ENCODE data around the gene STRIP1. TPM values are rescaled to one million over a fixed set of nuclear protein-coding genes. Genes with fewer than 3 reads are reported as not detected.

The STRIP1 gene, protein sequence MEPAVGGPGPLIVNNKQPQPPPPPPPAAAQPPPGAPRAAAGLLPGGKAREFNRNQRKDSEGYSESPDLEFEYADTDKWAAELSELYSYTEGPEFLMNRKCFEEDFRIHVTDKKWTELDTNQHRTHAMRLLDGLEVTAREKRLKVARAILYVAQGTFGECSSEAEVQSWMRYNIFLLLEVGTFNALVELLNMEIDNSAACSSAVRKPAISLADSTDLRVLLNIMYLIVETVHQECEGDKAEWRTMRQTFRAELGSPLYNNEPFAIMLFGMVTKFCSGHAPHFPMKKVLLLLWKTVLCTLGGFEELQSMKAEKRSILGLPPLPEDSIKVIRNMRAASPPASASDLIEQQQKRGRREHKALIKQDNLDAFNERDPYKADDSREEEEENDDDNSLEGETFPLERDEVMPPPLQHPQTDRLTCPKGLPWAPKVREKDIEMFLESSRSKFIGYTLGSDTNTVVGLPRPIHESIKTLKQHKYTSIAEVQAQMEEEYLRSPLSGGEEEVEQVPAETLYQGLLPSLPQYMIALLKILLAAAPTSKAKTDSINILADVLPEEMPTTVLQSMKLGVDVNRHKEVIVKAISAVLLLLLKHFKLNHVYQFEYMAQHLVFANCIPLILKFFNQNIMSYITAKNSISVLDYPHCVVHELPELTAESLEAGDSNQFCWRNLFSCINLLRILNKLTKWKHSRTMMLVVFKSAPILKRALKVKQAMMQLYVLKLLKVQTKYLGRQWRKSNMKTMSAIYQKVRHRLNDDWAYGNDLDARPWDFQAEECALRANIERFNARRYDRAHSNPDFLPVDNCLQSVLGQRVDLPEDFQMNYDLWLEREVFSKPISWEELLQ
- total RNA-seq (41.9 and 43.8 TPM in 2 replicates), polyA plus RNA-seq (17.2 and 27.0 TPM in 2 replicates), polyA minus RNA-seq (ENCODE audit: low replicate concordance) (24.0 and 28.1 TPM in 2 replicates)
- 12.2 and 18.5 TPM in 2 replicates for polyA plus RNA-seq (2012)

DNA sequence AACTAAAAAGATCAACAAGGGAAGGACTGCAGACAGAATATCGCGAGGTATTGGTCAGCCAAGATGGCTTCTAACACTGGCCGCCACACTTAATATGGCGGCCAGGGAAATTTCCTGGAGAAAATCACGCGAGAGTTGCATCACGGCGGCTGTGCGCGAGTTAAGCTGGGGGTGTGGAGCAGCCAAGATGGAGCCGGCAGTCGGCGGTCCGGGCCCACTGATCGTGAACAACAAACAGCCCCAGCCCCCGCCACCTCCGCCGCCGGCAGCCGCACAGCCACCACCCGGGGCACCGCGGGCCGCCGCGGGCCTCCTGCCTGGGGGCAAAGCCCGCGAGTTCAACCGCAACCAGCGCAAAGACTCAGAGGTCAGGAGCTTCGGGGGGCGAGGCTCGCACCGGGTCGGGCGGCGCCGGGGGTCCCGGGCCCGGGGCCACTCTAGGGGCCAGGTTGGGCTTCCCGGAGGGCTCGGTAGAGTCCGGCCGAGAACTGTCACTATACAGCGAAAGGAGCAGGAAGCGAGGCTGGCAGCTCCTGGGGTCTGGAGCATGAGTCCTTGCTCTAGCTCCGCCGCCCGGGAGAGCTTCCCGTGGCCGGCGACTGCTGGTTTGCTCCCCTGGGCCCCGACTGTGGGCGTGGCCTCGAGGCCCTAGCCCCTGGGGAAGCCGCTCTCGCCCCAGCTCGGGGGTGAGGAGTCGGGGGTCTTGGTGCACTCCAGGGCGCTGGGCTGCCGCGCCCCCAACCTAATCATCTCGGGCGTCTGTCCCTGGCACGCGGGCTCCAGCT, at the start of gene STRIP1:
STRIP1 (plus strand) TSS at position 174 of the 785 bp plus-strand sequence; CDS start at position 188, 14 bp downstream.
- Histone ChIP-seq H2AFZ (ENCODE audit: low read length) (peak within 1 kb of the TSS; percentile 93), H3K27ac (ENCODE audit: insufficient read depth, low read length) (peak within 1 kb of the TSS; percentile 85), H3K4me1 (ENCODE audit: control insufficient read depth, extremely low read depth, insufficient read depth, low read length) (peaks cover 2% of the 10 kb centered on the region), H3K36me3 (ENCODE audit: control insufficient read depth, insufficient read depth, low read length) (peaks cover 8% of the 10 kb centered on the region), H4K20me1 (ENCODE audit: control insufficient read depth, extremely low read depth, insufficient read depth, low read length) (no peaks in the 10 kb centered on the region), H3K27me3 (ENCODE audit: control insufficient read depth, insufficient read depth, low read length) (no peaks in the 10 kb centered on the region), H3K9me3 (ENCODE audit: control insufficient read depth, insufficient read depth, low read depth, low read length) (no peaks in the 10 kb centered on the region), H3K79me2 (ENCODE audit: control insufficient read depth, insufficient read depth, low read length) (peaks cover 24% of the 10 kb centered on the region), H3K4me2 (ENCODE audit: extremely low read depth, insufficient read depth, low read length) (peak within 1 kb of the TSS; percentile 98), H3K4me3 (replicated peaks in 1 of 4; ENCODE audit: control extremely low read depth in 1 of 4, insufficient read depth in 1 of 4, low read depth in 3 of 4, low read length in 4 of 4) (peak within 1 kb of the TSS; percentile 87 to 97 (median 91)), H3K9ac (ENCODE audit: insufficient read depth, low read length) (peak within 1 kb of the TSS; percentile 95)
- peak; percentile 94 to 98 for DNase-seq (ENCODE audit: low read depth in 2 of 2)
- TF ChIP-seq, protein P1, sequence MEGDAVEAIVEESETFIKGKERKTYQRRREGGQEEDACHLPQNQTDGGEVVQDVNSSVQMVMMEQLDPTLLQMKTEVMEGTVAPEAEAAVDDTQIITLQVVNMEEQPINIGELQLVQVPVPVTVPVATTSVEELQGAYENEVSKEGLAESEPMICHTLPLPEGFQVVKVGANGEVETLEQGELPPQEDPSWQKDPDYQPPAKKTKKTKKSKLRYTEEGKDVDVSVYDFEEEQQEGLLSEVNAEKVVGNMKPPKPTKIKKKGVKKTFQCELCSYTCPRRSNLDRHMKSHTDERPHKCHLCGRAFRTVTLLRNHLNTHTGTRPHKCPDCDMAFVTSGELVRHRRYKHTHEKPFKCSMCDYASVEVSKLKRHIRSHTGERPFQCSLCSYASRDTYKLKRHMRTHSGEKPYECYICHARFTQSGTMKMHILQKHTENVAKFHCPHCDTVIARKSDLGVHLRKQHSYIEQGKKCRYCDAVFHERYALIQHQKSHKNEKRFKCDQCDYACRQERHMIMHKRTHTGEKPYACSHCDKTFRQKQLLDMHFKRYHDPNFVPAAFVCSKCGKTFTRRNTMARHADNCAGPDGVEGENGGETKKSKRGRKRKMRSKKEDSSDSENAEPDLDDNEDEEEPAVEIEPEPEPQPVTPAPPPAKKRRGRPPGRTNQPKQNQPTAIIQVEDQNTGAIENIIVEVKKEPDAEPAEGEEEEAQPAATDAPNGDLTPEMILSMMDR (conservative IDR thresholded peaks at IDR 0.05 in 1 of 2, IDR thresholded peaks at IDR 0.05 in 1 of 2; ENCODE audit: low read depth in 1 of 2, low read length in 2 of 2): no peak
- TF ChIP-seq EZH2 (IDR thresholded peaks at IDR 0.05; ENCODE audit: low read length, missing control alignments): no peak

DNA sequence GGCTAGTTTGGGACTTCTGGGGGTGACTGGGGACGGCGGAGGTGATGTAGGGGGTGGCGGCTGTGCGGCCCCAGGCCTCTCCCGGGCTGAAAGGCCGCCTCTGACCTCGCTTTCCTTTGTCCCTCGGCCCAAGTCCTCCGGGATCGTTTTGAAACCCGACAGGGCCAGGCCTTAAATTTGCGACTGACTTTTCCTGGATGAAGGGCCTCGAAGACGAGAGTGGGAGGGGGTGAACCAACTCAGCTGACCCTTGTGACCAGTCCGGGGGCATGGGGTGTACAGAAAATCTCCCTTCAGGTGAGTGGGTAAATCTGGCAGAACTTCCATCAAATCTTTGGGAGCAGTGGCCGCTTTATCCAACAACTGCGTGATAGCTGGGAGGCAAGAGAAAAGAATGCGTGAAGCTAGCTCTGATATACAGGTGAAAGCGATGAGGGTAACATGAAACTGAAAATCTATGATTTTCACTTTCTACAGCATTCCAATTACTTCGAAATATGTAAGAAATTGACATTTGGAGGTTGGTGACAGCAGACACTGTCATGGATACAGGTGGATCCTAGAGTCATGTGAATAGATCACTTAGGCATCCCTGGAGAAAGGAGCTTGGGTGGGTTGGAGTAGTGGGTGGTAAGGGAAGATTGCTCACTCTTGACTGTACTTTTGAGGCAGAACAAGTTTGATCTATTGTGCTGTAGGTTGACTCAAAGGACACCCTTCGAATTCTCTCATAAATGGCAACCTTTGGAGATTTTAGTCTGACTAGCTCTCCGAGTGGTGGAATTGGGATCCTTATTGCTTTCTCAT, 49.0 kb upstream of the STRIP1 start:
- no peak for DNase-seq (ENCODE audit: low read depth in 2 of 2)
- H4K20me1 ChIP-seq (ENCODE audit: control insufficient read depth, extremely low read depth, insufficient read depth, low read length): no peaks in the 10 kb centered on the region
- peak overlapping the region; percentile 96 for H3K4me2 ChIP-seq (ENCODE audit: extremely low read depth, insufficient read depth, low read length)
- H3K4me1 ChIP-seq (ENCODE audit: control insufficient read depth, extremely low read depth, insufficient read depth, low read length): peaks cover 6% of the 10 kb centered on the region
- H3K27ac ChIP-seq (ENCODE audit: insufficient read depth, low read length): peak overlapping the region; percentile 97
- no peak overlapping the region for H2AFZ ChIP-seq (ENCODE audit: low read length)
- no peaks in the 10 kb centered on the region for H3K27me3 ChIP-seq (ENCODE audit: control insufficient read depth, insufficient read depth, low read length)
- H3K36me3 ChIP-seq (ENCODE audit: control insufficient read depth, insufficient read depth, low read length): no peaks in the 10 kb centered on the region
- no peaks in the 10 kb centered on the region for H3K9me3 ChIP-seq (ENCODE audit: control insufficient read depth, insufficient read depth, low read depth, low read length)
- H3K4me3 ChIP-seq (replicated peaks in 1 of 4; ENCODE audit: control extremely low read depth in 1 of 4, insufficient read depth in 1 of 4, low read depth in 3 of 4, low read length in 4 of 4): peak overlapping the region; percentile 82 to 90 (median 89)
- H3K9ac ChIP-seq (ENCODE audit: insufficient read depth, low read length): peak overlapping the region; percentile 99
- peaks cover 42% of the 10 kb centered on the region for H3K79me2 ChIP-seq (ENCODE audit: control insufficient read depth, insufficient read depth, low read length)
- TF ChIP-seq EZH2 (IDR thresholded peaks at IDR 0.05; ENCODE audit: low read length, missing control alignments): no peak
- TF ChIP-seq, protein P1 (conservative IDR thresholded peaks at IDR 0.05 in 1 of 2, IDR thresholded peaks at IDR 0.05 in 1 of 2; ENCODE audit: low read depth in 1 of 2, low read length in 2 of 2): no peak

All from fibroblast of lung (primary cell).